H9 (cell line): ENCODE results near the gene CNGA4. TPM values are rescaled to one million over a fixed set of nuclear protein-coding genes. Genes with fewer than 3 reads are reported as not detected.

Source experiments
- DNase-seq: peaks from one replicate; pipeline ENCODE4 v3.0.0-alpha.2; 2017
- H2AFZ ChIP-seq: one replicate; pipeline ENCODE4 v1.6.1; 2013; ENCODE audit warnings: mild to moderate bottlenecking, low read length, control low read depth, moderate library complexity
- H2AK5ac ChIP-seq: 2 replicates; pipeline ENCODE4 v1.6.1; 2013; ENCODE audit warnings: low read length, control low read depth, mixed read lengths; ENCODE audit not compliant: insufficient read length
- H2BK120ac ChIP-seq: one replicate; pipeline ENCODE4 v1.6.1; 2013; ENCODE audit warnings: low read depth, mild to moderate bottlenecking, low read length, control low read depth, inconsistent platforms; ENCODE audit not compliant: poor library complexity, severe bottlenecking
- H2BK12ac ChIP-seq: 2 replicates; pipeline ENCODE4 v1.6.1; 2013; ENCODE audit warnings: low read length, control low read depth, mixed read lengths, low read depth; ENCODE audit not compliant: insufficient read length
- H2BK15ac ChIP-seq: 2 replicates; pipeline ENCODE4 v1.6.1; 2013; ENCODE audit warnings: low read depth, low read length, control low read depth
- H2BK20ac ChIP-seq: one replicate; pipeline ENCODE4 v1.6.1; 2013; ENCODE audit warnings: low read depth, mild to moderate bottlenecking, low read length, control low read depth, inconsistent platforms; ENCODE audit not compliant: poor library complexity, severe bottlenecking
- H2BK5ac ChIP-seq: 2 replicates; pipeline ENCODE4 v1.6.1; 2013; ENCODE audit warnings: low read length, control low read depth, mixed read lengths; ENCODE audit not compliant: insufficient read length
- H3K14ac ChIP-seq: 2 replicates; pipeline ENCODE4 v1.6.1; 2013; ENCODE audit warnings: low read length, control low read depth; ENCODE audit not compliant: insufficient read depth
- H3K18ac ChIP-seq: 2 replicates; pipeline ENCODE4 v1.6.1; 2013; ENCODE audit warnings: low read depth, mild to moderate bottlenecking, mixed read lengths, low read length, control low read depth; ENCODE audit not compliant: insufficient read length
- H3K23ac ChIP-seq: 2 replicates; pipeline ENCODE4 v1.6.1; 2013; ENCODE audit warnings: low read length, control low read depth, mixed read lengths, low read depth; ENCODE audit not compliant: insufficient read length
- H3K23me2 ChIP-seq: 2 replicates; pipeline ENCODE4 v1.6.1; 2013; ENCODE audit warnings: low read depth, mild to moderate bottlenecking, mixed read lengths, low read length, control low read depth; ENCODE audit not compliant: insufficient read length, poor library complexity, severe bottlenecking
- H3K27ac ChIP-seq: 2 replicates; pipeline ENCODE4 v1.5.1; 2013; ENCODE audit warnings: low read length, control low read depth, mixed read lengths, low read depth; ENCODE audit not compliant: insufficient read length
- H3K27me3 ChIP-seq: 2 replicates; pipeline ENCODE4 v1.6.1; 2013; ENCODE audit warnings: low read length, control low read depth, inconsistent platforms; ENCODE audit not compliant: insufficient read depth
- H3K4ac ChIP-seq: 2 replicates; pipeline ENCODE4 v1.6.1; 2013; ENCODE audit warnings: low read depth, mild to moderate bottlenecking, control low read depth, inconsistent platforms, low read length, moderate library complexity
- H3K4me1 ChIP-seq: 2 replicates; pipeline ENCODE4 v1.6.1; 2013; ENCODE audit warnings: low read length, control low read depth, inconsistent platforms; ENCODE audit not compliant: insufficient read depth
- H3K4me2 ChIP-seq: 2 replicates; pipeline ENCODE4 v1.6.1; 2013; ENCODE audit warnings: low read length, control low read depth, mixed read lengths; ENCODE audit not compliant: insufficient read length, insufficient read depth
- H3K56ac ChIP-seq: 2 replicates; pipeline ENCODE4 v1.6.1; 2013; ENCODE audit warnings: low read depth, mild to moderate bottlenecking, mixed read lengths, low read length, control low read depth; ENCODE audit not compliant: insufficient read length
- H3K79me1 ChIP-seq: 2 replicates; pipeline ENCODE4 v1.6.1; 2013; ENCODE audit warnings: low read depth, mild to moderate bottlenecking, moderate library complexity, low read length, control low read depth, inconsistent platforms; ENCODE audit not compliant: insufficient read depth, poor library complexity, severe bottlenecking
- H3K79me2 ChIP-seq: 2 replicates; pipeline ENCODE4 v1.6.1; 2013; ENCODE audit warnings: low read length, control low read depth, inconsistent platforms; ENCODE audit not compliant: insufficient read depth
- H3K9ac ChIP-seq: 2 replicates; pipeline ENCODE4 v1.6.1; 2013; ENCODE audit warnings: low read length, control low read depth, mixed read lengths; ENCODE audit not compliant: insufficient read length; ENCODE audit errors: extremely low read depth
- H3K9me3 ChIP-seq: one replicate; pipeline ENCODE4 v1.6.1; 2013; ENCODE audit warnings: low read depth, low read length, inconsistent platforms; ENCODE audit not compliant: control insufficient read depth
- H3T11ph ChIP-seq: one replicate; pipeline ENCODE4 v1.6.1; 2013; ENCODE audit warnings: mild to moderate bottlenecking, low read length, control low read depth, inconsistent platforms
- H4K20me1 ChIP-seq: one replicate; pipeline ENCODE4 v1.6.1; 2013; ENCODE audit not compliant: control insufficient read depth, insufficient read length, insufficient read depth
- H4K5ac ChIP-seq: 2 replicates; pipeline ENCODE4 v1.6.1; 2013; ENCODE audit warnings: low read depth, mild to moderate bottlenecking, mixed read lengths, low read length, control low read depth; ENCODE audit not compliant: insufficient read length
- H4K8ac ChIP-seq: replicated peaks from 2 replicates; pipeline ENCODE4 v1.6.1; 2013; ENCODE audit warnings: low read length, control low read depth, mixed read lengths, low read depth; ENCODE audit not compliant: insufficient read length
- H4K91ac ChIP-seq: 2 replicates; pipeline ENCODE4 v1.6.1; 2013; ENCODE audit warnings: low read depth, mild to moderate bottlenecking, moderate library complexity, mixed read lengths, low read length, control low read depth; ENCODE audit not compliant: insufficient read length
- H3K27ac Mint-ChIP-seq, 3 experiments: 2 replicates in 2 of 3; 3 replicates in 1 of 3; pipeline ENCODE4 v1.8.0; 2020 to 2021; ENCODE audit warnings: mixed read lengths in 3 of 3, mild to moderate bottlenecking in 1 of 3, moderate library complexity in 1 of 3
- H3K27me3 Mint-ChIP-seq: 2 replicates; pipeline ENCODE4 v1.8.0; 2021; ENCODE audit warnings: low read depth, mild to moderate bottlenecking, moderate library complexity, mixed read lengths
- H3K36me3 Mint-ChIP-seq, 3 experiments: 2 replicates in 2 of 3; 3 replicates in 1 of 3; pipeline ENCODE4 v1.8.0; 2020 to 2021; ENCODE audit warnings: low read depth in 3 of 3, mixed read lengths in 3 of 3; ENCODE audit not compliant: insufficient read depth in 1 of 3
- H3K4me1 Mint-ChIP-seq, 2 experiments: 2 replicates each; pipeline ENCODE4 v1.8.0; 2020; ENCODE audit warnings: mixed read lengths in 2 of 2
- H3K4me3 Mint-ChIP-seq, 2 experiments: 2 replicates in 1 of 2; 3 replicates in 1 of 2; pipeline ENCODE4 v1.8.0; 2020 to 2021; ENCODE audit warnings: mild to moderate bottlenecking in 2 of 2, mixed read lengths in 2 of 2, moderate library complexity in 1 of 2
- H3K9me3 Mint-ChIP-seq, 2 experiments: 2 replicates in 1 of 2; 3 replicates in 1 of 2; pipeline ENCODE4 v1.8.0; 2020; ENCODE audit warnings: mild to moderate bottlenecking in 2 of 2, mixed read lengths in 2 of 2, moderate library complexity in 1 of 2
- WGBS: extraction: QIAGEN DNeasy Blood & Tissue Kit; methylation state at CpG from one replicate; pipeline ENCODE4 v1.1.7; 2013; ENCODE audit warnings: missing lambda C conversion rate, low lambda C conversion rate, mixed read lengths; ENCODE audit not compliant: insufficient read length; ENCODE audit errors: extremely low coverage; 5-methylcytosine and 5-hydroxymethylcytosine counted together
- total RNA-seq: library from RNA; stranded (reverse); gene quantifications from 2 replicates; pipeline ENCODE4 v1.2.1, GENCODE V29; 2021
- TF ChIP-seq, protein P1 (sequence below): fragments of 200-600 bp; sonication (generic); conservative IDR thresholded peaks from 3 replicates; pipeline ENCODE4 v1.8.0; 2021; ENCODE audit warnings: antibody characterized with exemption, mild to moderate bottlenecking

The CNGA4 gene
- total RNA-seq, 1 experiment from 2014 or later = 0.11 TPM

DNA sequence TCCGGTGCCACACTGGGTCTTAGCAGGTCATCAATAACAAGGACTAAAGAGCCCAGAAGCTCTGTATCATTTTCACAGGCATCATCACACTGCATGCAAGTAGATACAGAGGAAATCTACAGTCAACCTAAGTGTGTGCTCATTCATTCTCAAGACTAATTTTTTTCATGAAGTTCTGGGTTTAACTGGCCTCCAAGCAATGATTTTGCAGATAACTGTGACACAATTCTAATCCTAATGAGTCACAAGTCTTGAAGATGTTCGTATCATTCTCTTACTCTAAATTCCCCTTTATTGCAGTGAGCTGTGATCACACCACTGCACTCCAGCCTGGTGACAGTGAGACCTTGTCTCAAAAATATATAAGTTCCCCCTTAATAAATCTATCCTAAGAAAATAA, 37.4 kb upstream of the CNGA4 start:
- Histone ChIP-seq H4K20me1 (no peaks in the 10 kb centered on the region), H3K79me1 (no peaks in the 10 kb centered on the region), H4K8ac (no peak overlapping the region), H3K4ac (no peak overlapping the region), H2BK15ac (no peak overlapping the region), H3K23ac (no peak overlapping the region), H4K91ac (no peak overlapping the region), H2AFZ (no peak overlapping the region), H3K23me2 (no peaks in the 10 kb centered on the region), H3K18ac (no peak overlapping the region), H3K9ac (no peak overlapping the region), H3K9me3 (no peaks in the 10 kb centered on the region), H2BK120ac (no peak overlapping the region), H3K14ac (no peak overlapping the region), H2BK5ac (no peak overlapping the region), H2BK12ac (no peak overlapping the region), H2BK20ac (no peak overlapping the region), H3T11ph (no peak overlapping the region), H3K27ac (no peak overlapping the region), H3K4me2 (no peak overlapping the region), H3K56ac (no peak overlapping the region), H3K27me3 (no peaks in the 10 kb centered on the region), H2AK5ac (no peak overlapping the region), H4K5ac (no peak overlapping the region), H3K79me2 (no peaks in the 10 kb centered on the region), H3K4me1 (peaks cover 3% of the 10 kb centered on the region; the same call in 1 of the 2 replicates)
- TF ChIP-seq, protein P1, sequence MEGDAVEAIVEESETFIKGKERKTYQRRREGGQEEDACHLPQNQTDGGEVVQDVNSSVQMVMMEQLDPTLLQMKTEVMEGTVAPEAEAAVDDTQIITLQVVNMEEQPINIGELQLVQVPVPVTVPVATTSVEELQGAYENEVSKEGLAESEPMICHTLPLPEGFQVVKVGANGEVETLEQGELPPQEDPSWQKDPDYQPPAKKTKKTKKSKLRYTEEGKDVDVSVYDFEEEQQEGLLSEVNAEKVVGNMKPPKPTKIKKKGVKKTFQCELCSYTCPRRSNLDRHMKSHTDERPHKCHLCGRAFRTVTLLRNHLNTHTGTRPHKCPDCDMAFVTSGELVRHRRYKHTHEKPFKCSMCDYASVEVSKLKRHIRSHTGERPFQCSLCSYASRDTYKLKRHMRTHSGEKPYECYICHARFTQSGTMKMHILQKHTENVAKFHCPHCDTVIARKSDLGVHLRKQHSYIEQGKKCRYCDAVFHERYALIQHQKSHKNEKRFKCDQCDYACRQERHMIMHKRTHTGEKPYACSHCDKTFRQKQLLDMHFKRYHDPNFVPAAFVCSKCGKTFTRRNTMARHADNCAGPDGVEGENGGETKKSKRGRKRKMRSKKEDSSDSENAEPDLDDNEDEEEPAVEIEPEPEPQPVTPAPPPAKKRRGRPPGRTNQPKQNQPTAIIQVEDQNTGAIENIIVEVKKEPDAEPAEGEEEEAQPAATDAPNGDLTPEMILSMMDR = no peak
- WGBS = no CpG with 5 or more reads among the region's 2 CpGs
- H3K4me3 Mint-ChIP-seq = no peak overlapping the region
- H3K27me3 Mint-ChIP-seq = no peaks in the 10 kb centered on the region
- H3K27ac Mint-ChIP-seq = no peak overlapping the region
- H3K9me3 Mint-ChIP-seq = no peaks in the 10 kb centered on the region
- no peak for DNase-seq
- H3K4me1 Mint-ChIP-seq = peaks cover 8% of the 10 kb centered on the region in 2 experiments
- peaks cover 0 to 2% (median 0%) of the 10 kb centered on the region in 3 experiments; a peak in 1 of 7 replicates for H3K36me3 Mint-ChIP-seq
